Mesenchymal stem cell (in vitro differentiated cells and primary cell): ENCODE data around the gene GPC3.

Experiments used
- DNase-seq: peaks from one replicate; pipeline ENCODE4 v3.0.0-alpha.2; 2013
- H2AFZ ChIP-seq: one replicate; pipeline ENCODE4 v1.6.1; 2013; ENCODE audit warnings: low read depth, mild to moderate bottlenecking, control low read depth, inconsistent platforms, low read length, moderate library complexity
- H2AK5ac ChIP-seq: 2 replicates; pipeline ENCODE4 v1.6.1; 2013; ENCODE audit warnings: low read length, moderate library complexity, mild to moderate bottlenecking, inconsistent platforms; ENCODE audit not compliant: severe bottlenecking
- H2BK120ac ChIP-seq: one replicate; pipeline ENCODE4 v1.6.1; 2013; ENCODE audit warnings: low read depth, mild to moderate bottlenecking, inconsistent platforms, low read length, moderate library complexity
- H2BK12ac ChIP-seq, 2 experiments: one replicate each; pipeline ENCODE4 v1.6.1; 2013; ENCODE audit warnings: inconsistent platforms in 2 of 2, low read length in 2 of 2, mild to moderate bottlenecking in 2 of 2, moderate library complexity in 2 of 2, control low read depth in 1 of 2
- H2BK15ac ChIP-seq: one replicate; pipeline ENCODE4 v1.6.1; 2013; ENCODE audit warnings: mild to moderate bottlenecking, low read depth, inconsistent platforms; ENCODE audit not compliant: poor library complexity, severe bottlenecking
- H2BK5ac ChIP-seq: 2 replicates; pipeline ENCODE4 v1.6.1; 2013; ENCODE audit warnings: low read depth, mild to moderate bottlenecking, low read length, control low read depth, inconsistent platforms; ENCODE audit not compliant: poor library complexity, severe bottlenecking
- H3K14ac ChIP-seq, 2 experiments: one replicate each; pipeline ENCODE4 v1.6.1; 2013; ENCODE audit warnings: inconsistent platforms in 2 of 2, low read length in 2 of 2, control low read depth in 1 of 2, mild to moderate bottlenecking in 1 of 2, moderate library complexity in 1 of 2
- H3K18ac ChIP-seq, 2 experiments: one replicate each; pipeline ENCODE4 v1.6.1; 2013; ENCODE audit warnings: inconsistent platforms in 2 of 2, low read length in 2 of 2, control low read depth in 1 of 2, low read depth in 1 of 2, mild to moderate bottlenecking in 1 of 2
- H3K23ac ChIP-seq, 2 experiments: one replicate each; pipeline ENCODE4 v1.6.1; 2013; ENCODE audit warnings: inconsistent platforms in 2 of 2, low read length in 2 of 2, mild to moderate bottlenecking in 2 of 2, moderate library complexity in 2 of 2, control low read depth in 1 of 2
- H3K27ac ChIP-seq: 2 replicates; pipeline ENCODE4 v1.5.1; 2013; ENCODE audit warnings: mild to moderate bottlenecking, moderate library complexity, low read length, control low read depth, inconsistent platforms; ENCODE audit not compliant: poor library complexity, severe bottlenecking
- H3K27me3 ChIP-seq, 2 experiments: 2 replicates each; pipeline versions ENCODE4 v1.6.1 to v1.7.0; 2013; ENCODE audit warnings: low read length in 2 of 2, mild to moderate bottlenecking in 2 of 2, moderate library complexity in 2 of 2, control low read depth in 1 of 2, inconsistent platforms in 1 of 2; ENCODE audit not compliant: control insufficient read depth in 1 of 2, insufficient read depth in 1 of 2
- H3K36me3 ChIP-seq, 2 experiments: 2 replicates each; pipeline versions ENCODE4 v1.6.1 to v1.7.0; 2013; ENCODE audit warnings: low read length in 2 of 2, control low read depth in 1 of 2, inconsistent platforms in 1 of 2, low read depth in 1 of 2, mild to moderate bottlenecking in 1 of 2; ENCODE audit not compliant: insufficient read depth in 2 of 2, control insufficient read depth in 1 of 2
- H3K4ac ChIP-seq, 2 experiments: one replicate each; pipeline ENCODE4 v1.6.1; 2013; ENCODE audit warnings: inconsistent platforms in 2 of 2, low read length in 2 of 2, mild to moderate bottlenecking in 2 of 2, moderate library complexity in 2 of 2, control low read depth in 1 of 2, low read depth in 1 of 2
- H3K4me1 ChIP-seq: 2 replicates; pipeline ENCODE4 v1.6.1; 2013; ENCODE audit warnings: low read depth, low read length, control low read depth; ENCODE audit not compliant: control insufficient read depth, insufficient read depth
- H3K4me2 ChIP-seq: 2 replicates; pipeline ENCODE4 v1.6.1; 2013; ENCODE audit warnings: low read length, mild to moderate bottlenecking, inconsistent platforms; ENCODE audit not compliant: poor library complexity, severe bottlenecking
- H3K4me3 ChIP-seq, 2 experiments: 2 replicates each; pipeline versions ENCODE4 v1.5.1 to v1.7.0; 2013; ENCODE audit warnings: low read length in 2 of 2, mild to moderate bottlenecking in 2 of 2, control low read depth in 1 of 2, low read depth in 1 of 2; ENCODE audit not compliant: insufficient read depth in 1 of 2
- H3K79me1 ChIP-seq: replicated peaks from 2 replicates; pipeline ENCODE4 v1.6.1; 2013; ENCODE audit warnings: mild to moderate bottlenecking, control low read depth, low read length, inconsistent platforms; ENCODE audit not compliant: poor library complexity, severe bottlenecking
- H3K9ac ChIP-seq: 2 replicates; pipeline ENCODE4 v1.7.0; 2013; ENCODE audit warnings: mild to moderate bottlenecking, low read length, moderate library complexity
- H3K9me3 ChIP-seq: 2 replicates; pipeline ENCODE4 v1.7.0; 2013; ENCODE audit warnings: mild to moderate bottlenecking, low read length; ENCODE audit not compliant: control insufficient read depth
- H4K8ac ChIP-seq: one replicate; pipeline ENCODE4 v1.6.1; 2013; ENCODE audit warnings: inconsistent platforms, mild to moderate bottlenecking, low read length, moderate library complexity
- H4K91ac ChIP-seq: one replicate; pipeline ENCODE4 v1.6.1; 2013; ENCODE audit warnings: mild to moderate bottlenecking, low read length, inconsistent platforms
- WGBS: methylation state at CpG from one replicate; pipeline ENCODE4 v1.1.7; 2013; ENCODE audit warnings: mixed read lengths; 5-methylcytosine and 5-hydroxymethylcytosine counted together

Gene GPC3

GRCh38 chrX:133534172-133534571, 451.2 kb downstream of the GPC3 start:
- H2AK5ac ChIP-seq = no peak overlapping the region
- WGBS = 100% methylated on average over 2 of the region's 4 CpGs
- no peak overlapping the region for H2AFZ ChIP-seq
- no peaks in the 10 kb centered on the region for H3K79me1 ChIP-seq
- no peak overlapping the region for H3K9ac ChIP-seq
- H2BK5ac ChIP-seq = no peak overlapping the region
- H4K8ac ChIP-seq = no peak overlapping the region
- no peak overlapping the region for H3K4me3 ChIP-seq
- no peak for DNase-seq
- H3K27me3 ChIP-seq = peaks cover 0 to 12% of the 10 kb centered on the region in 2 experiments
- H3K4me1 ChIP-seq = no peaks in the 10 kb centered on the region
- no peaks in the 10 kb centered on the region for H3K9me3 ChIP-seq
- H2BK120ac ChIP-seq = no peak overlapping the region
- no peak overlapping the region for H2BK12ac ChIP-seq
- no peak overlapping the region for H3K23ac ChIP-seq
- H3K27ac ChIP-seq = no peak overlapping the region
- H3K36me3 ChIP-seq = no peaks in the 10 kb centered on the region
- H2BK15ac ChIP-seq = peak overlapping the region; percentile 67
- no peak overlapping the region for H3K18ac ChIP-seq
- H3K4ac ChIP-seq = no peak overlapping the region
- no peak overlapping the region for H3K14ac ChIP-seq
- no peak overlapping the region for H4K91ac ChIP-seq
- no peak overlapping the region for H3K4me2 ChIP-seq

GRCh38 chrX:133533249-133533648, 452.1 kb downstream of the GPC3 start:
- DNase-seq = no peak
- Histone ChIP-seq H3K36me3 (no peaks in the 10 kb centered on the region), H3K9ac (no peak overlapping the region), H3K18ac (no peak overlapping the region), H3K14ac (no peak overlapping the region), H3K4me1 (no peaks in the 10 kb centered on the region), H3K27ac (no peak overlapping the region), H2AK5ac (no peak overlapping the region), H2BK15ac (no peak overlapping the region), H3K4ac (no peak overlapping the region), H3K9me3 (no peaks in the 10 kb centered on the region), H2BK12ac (no peak overlapping the region), H2BK120ac (no peak overlapping the region), H3K79me1 (no peaks in the 10 kb centered on the region), H2AFZ (no peak overlapping the region), H3K4me2 (no peak overlapping the region), H3K23ac (no peak overlapping the region), H3K4me3 (no peak overlapping the region), H2BK5ac (no peak overlapping the region), H4K8ac (no peak overlapping the region), H4K91ac (no peak overlapping the region), H3K27me3 (peaks cover 0 to 12% of the 10 kb centered on the region in 2 experiments)
- WGBS = 82% methylated on average over 3 of the region's 3 CpGs

GRCh38 chrX:133530960-133531359, 454.4 kb downstream of the GPC3 start:
- H3K4ac ChIP-seq = no peak overlapping the region
- H2AFZ ChIP-seq = no peak overlapping the region
- peak; percentile 22 for DNase-seq
- H3K27ac ChIP-seq = no peak overlapping the region
- no peak overlapping the region for H3K4me2 ChIP-seq
- H2AK5ac ChIP-seq = no peak overlapping the region
- H3K4me3 ChIP-seq = no peak overlapping the region
- 84% methylated on average over 6 of the region's 6 CpGs for WGBS
- no peak overlapping the region for H4K91ac ChIP-seq
- H3K9ac ChIP-seq = no peak overlapping the region
- H2BK12ac ChIP-seq = no peak overlapping the region
- H3K23ac ChIP-seq = no peak overlapping the region
- no peaks in the 10 kb centered on the region for H3K9me3 ChIP-seq
- peaks cover 0 to 12% of the 10 kb centered on the region in 2 experiments for H3K27me3 ChIP-seq
- H3K79me1 ChIP-seq = no peaks in the 10 kb centered on the region
- no peak overlapping the region for H2BK5ac ChIP-seq
- H3K36me3 ChIP-seq = no peaks in the 10 kb centered on the region
- H3K18ac ChIP-seq = no peak overlapping the region
- H2BK120ac ChIP-seq = no peak overlapping the region
- no peak overlapping the region for H3K14ac ChIP-seq
- no peak overlapping the region for H2BK15ac ChIP-seq
- no peaks in the 10 kb centered on the region for H3K4me1 ChIP-seq
- no peak overlapping the region for H4K8ac ChIP-seq

- Histone ChIP-seq H3K4ac (no peak overlapping the region), H3K18ac (no peak overlapping the region), H2AFZ (no peak overlapping the region), H3K79me1 (no peaks in the 10 kb centered on the region), H3K36me3 (no peaks in the 10 kb centered on the region), H3K9ac (no peak overlapping the region), H3K9me3 (no peaks in the 10 kb centered on the region), H2BK120ac (no peak overlapping the region), H3K14ac (no peak overlapping the region), H4K91ac (no peak overlapping the region), H4K8ac (no peak overlapping the region), H3K4me3 (no peak overlapping the region), H2AK5ac (no peak overlapping the region), H2BK15ac (no peak overlapping the region), H2BK5ac (no peak overlapping the region), H3K4me2 (no peak overlapping the region), H3K27ac (no peak overlapping the region), H3K4me1 (no peaks in the 10 kb centered on the region), H3K27me3 (peaks cover 0 to 12% of the 10 kb centered on the region in 2 experiments), H2BK12ac (no peak overlapping the region), H3K23ac (no peak overlapping the region)
- no peak for DNase-seq
- WGBS = 94% methylated on average over 3 of the region's 3 CpGs
These were observed 455.8 kb downstream of the GPC3 start for GRCh38 chrX:133529578-133529977.
